MM.1S (cell line): ENCODE results near the gene GJA3.

Source experiments
- EZH2 ChIP-seq: fragments of 300-600 bp; sonication (generic); optimal IDR thresholded peaks from 2 replicates; pipeline ENCODE3; 2017; ENCODE audit warnings: low read depth, mild to moderate bottlenecking, antibody characterized with exemption, low read length, mixed read lengths
- EZH2phosphoT487 ChIP-seq: fragments of 300-600 bp; sonication (generic); IDR thresholded peaks from 2 replicates; pipeline ENCODE4 v1.6.1; 2018; ENCODE audit warnings: antibody characterized with exemption, low read length
- TF ChIP-seq, protein P1 (sequence below): fragments of 300-600 bp; sonication (generic); IDR thresholded peaks from 2 replicates; pipeline ENCODE4 v1.5.1; 2016; ENCODE audit warnings: antibody characterized with exemption, low read length, mixed read lengths

DNA sequence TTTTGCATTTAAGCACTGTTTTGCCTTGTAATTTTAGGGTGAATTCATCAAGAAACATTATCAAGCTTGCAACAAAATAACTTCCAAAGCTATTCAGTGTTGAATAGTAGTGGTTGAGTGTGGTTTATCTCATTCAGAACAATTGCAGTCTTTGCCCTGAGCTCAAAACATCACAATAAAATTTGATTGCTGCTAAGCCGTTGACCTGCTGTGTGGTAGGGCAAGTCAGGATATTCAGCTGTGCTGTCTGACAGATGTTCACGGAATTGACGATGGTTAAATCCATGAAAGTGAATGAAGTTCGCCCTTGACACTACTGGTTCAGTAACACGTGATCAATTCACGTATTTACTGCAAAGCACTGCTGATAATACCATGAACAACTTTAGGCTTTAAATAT lies 66.9 kb downstream of the GJA3 start:
- TF ChIP-seq, protein P1, sequence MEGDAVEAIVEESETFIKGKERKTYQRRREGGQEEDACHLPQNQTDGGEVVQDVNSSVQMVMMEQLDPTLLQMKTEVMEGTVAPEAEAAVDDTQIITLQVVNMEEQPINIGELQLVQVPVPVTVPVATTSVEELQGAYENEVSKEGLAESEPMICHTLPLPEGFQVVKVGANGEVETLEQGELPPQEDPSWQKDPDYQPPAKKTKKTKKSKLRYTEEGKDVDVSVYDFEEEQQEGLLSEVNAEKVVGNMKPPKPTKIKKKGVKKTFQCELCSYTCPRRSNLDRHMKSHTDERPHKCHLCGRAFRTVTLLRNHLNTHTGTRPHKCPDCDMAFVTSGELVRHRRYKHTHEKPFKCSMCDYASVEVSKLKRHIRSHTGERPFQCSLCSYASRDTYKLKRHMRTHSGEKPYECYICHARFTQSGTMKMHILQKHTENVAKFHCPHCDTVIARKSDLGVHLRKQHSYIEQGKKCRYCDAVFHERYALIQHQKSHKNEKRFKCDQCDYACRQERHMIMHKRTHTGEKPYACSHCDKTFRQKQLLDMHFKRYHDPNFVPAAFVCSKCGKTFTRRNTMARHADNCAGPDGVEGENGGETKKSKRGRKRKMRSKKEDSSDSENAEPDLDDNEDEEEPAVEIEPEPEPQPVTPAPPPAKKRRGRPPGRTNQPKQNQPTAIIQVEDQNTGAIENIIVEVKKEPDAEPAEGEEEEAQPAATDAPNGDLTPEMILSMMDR, result no peak
- no peak for TF ChIP-seq EZH2
- TF ChIP-seq EZH2phosphoT487, result no peak
